HEK293 (cell line): ENCODE results near the gene C1orf21.

ENCODE experiments used
- ELK4 ChIP-seq: IDR thresholded peaks from 2 replicates; pipeline ENCODE4 v1.6.1; 2011; ENCODE audit warnings: mild to moderate bottlenecking, low read depth, low read length, borderline replicate concordance
- KLF10 ChIP-seq: fragments of 450-650 bp; IDR thresholded peaks from 2 replicates; pipeline ENCODE4 v1.5.1; 2018; ENCODE audit warnings: missing biosample characterization, mild to moderate bottlenecking, missing genetic modification characterization
- KLF16 ChIP-seq: fragments of 450-650 bp; formaldehyde crosslinking; IDR thresholded peaks from 2 replicates; pipeline ENCODE4 v1.5.1; 2017; ENCODE audit warnings: missing biosample characterization, missing genetic modification characterization
- MEIS1 ChIP-seq: sonication (generic); formaldehyde crosslinking; IDR thresholded peaks from 2 replicates; pipeline ENCODE4 v1.8.1; 2022; ENCODE audit warnings: missing genetic modification reagents, mild to moderate bottlenecking, borderline replicate concordance
- PBX3 ChIP-seq: sonication (generic); formaldehyde crosslinking; IDR thresholded peaks from 2 replicates; pipeline ENCODE4 v1.8.1; 2022; ENCODE audit warnings: mild to moderate bottlenecking, moderate library complexity, missing genetic modification reagents
- ZFHX2 ChIP-seq: fragments of 450-650 bp; formaldehyde crosslinking; conservative IDR thresholded peaks from 2 replicates; pipeline ENCODE4 v1.5.1; 2016; ENCODE audit warnings: missing biosample characterization, missing genetic modification characterization
- ZNF121 ChIP-seq: fragments of 450-650 bp; formaldehyde crosslinking; IDR thresholded peaks from 2 replicates; pipeline ENCODE4 v1.5.1; 2016; ENCODE audit warnings: missing biosample characterization, missing genetic modification characterization
- ZNF175 ChIP-seq: fragments of 450-650 bp; formaldehyde crosslinking; IDR thresholded peaks from 2 replicates; pipeline ENCODE4 v1.5.1; 2016; ENCODE audit warnings: missing biosample characterization, missing genetic modification characterization
- ZNF23 ChIP-seq: fragments of 450-650 bp; formaldehyde crosslinking; IDR thresholded peaks from 2 replicates; pipeline ENCODE4 v1.5.1; 2016; ENCODE audit warnings: missing biosample characterization, missing genetic modification characterization, borderline replicate concordance
- ZNF274 ChIP-seq, 2 experiments: fragments of 200-500 bp in 1 of 2; fragments of 450-650 bp in 1 of 2; sonication (Bioruptor generic) in 1 of 2; formaldehyde crosslinking in 1 of 2; IDR thresholded peaks; 2 replicates each; pipeline versions ENCODE4 v1.5.1 to v1.6.1; 2014 to 2016; ENCODE audit warnings: borderline replicate concordance in 1 of 2, inconsistent platforms in 1 of 2, low read length in 1 of 2, missing biosample characterization in 1 of 2, missing genetic modification characterization in 1 of 2
- ZNF335 ChIP-seq: fragments of 450-650 bp; formaldehyde crosslinking; conservative IDR thresholded peaks from 2 replicates; pipeline ENCODE4 v1.5.1; 2016; ENCODE audit warnings: missing biosample characterization, missing genetic modification characterization
- ZNF350 ChIP-seq: fragments of 450-650 bp; formaldehyde crosslinking; IDR thresholded peaks from 2 replicates; pipeline ENCODE4 v1.5.0; 2017; ENCODE audit warnings: missing biosample characterization, mild to moderate bottlenecking, missing genetic modification characterization
- TF ChIP-seq, protein P1 (sequence below): fragments of 450-650 bp; formaldehyde crosslinking; IDR thresholded peaks from 2 replicates; pipeline ENCODE4 v1.5.1; 2016; ENCODE audit warnings: missing biosample characterization, missing genetic modification characterization
- TF ChIP-seq, protein P2 (sequence below): fragments of 450-650 bp; formaldehyde crosslinking; conservative IDR thresholded peaks from 2 replicates; pipeline ENCODE4 v1.5.1; 2016; ENCODE audit warnings: low read depth, missing biosample characterization, missing genetic modification characterization

DNA sequence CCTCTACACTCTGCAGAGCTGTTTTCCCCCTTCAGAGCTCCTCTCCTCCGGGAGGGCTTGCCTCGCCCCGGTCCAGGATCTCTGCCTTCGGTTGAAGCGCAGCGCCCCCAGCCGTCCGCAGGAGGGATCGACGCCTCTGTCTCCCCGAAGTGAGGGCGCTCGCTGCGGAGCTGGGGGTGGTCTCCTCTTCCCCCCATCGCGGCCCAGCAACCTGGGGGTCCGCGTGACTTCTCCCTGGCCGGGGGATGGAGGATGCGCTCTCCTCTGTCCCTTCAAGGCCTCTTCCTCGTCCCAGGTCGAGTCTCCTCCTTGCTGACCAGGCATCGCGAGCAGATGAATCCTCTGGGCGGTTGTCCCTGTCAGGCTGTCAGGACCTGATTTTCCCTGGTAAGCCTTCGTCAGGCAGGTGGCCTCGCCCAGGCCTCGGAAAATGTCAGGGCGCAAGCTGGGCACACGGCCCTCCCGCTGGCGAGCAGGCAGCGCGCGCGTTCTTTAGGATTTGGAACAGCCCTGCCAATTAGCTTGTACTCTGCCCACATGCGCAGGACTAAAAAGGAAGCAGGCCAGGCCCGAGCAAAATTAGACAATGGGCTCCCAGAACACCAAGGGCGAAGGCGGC, 277.3 kb downstream of the C1orf21 start:
- TF ChIP-seq, protein P1, sequence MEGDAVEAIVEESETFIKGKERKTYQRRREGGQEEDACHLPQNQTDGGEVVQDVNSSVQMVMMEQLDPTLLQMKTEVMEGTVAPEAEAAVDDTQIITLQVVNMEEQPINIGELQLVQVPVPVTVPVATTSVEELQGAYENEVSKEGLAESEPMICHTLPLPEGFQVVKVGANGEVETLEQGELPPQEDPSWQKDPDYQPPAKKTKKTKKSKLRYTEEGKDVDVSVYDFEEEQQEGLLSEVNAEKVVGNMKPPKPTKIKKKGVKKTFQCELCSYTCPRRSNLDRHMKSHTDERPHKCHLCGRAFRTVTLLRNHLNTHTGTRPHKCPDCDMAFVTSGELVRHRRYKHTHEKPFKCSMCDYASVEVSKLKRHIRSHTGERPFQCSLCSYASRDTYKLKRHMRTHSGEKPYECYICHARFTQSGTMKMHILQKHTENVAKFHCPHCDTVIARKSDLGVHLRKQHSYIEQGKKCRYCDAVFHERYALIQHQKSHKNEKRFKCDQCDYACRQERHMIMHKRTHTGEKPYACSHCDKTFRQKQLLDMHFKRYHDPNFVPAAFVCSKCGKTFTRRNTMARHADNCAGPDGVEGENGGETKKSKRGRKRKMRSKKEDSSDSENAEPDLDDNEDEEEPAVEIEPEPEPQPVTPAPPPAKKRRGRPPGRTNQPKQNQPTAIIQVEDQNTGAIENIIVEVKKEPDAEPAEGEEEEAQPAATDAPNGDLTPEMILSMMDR (tag by site-specific recombination), result peak; percentile 83
- no peak for TF ChIP-seq KLF16
- TF ChIP-seq, protein P2, sequence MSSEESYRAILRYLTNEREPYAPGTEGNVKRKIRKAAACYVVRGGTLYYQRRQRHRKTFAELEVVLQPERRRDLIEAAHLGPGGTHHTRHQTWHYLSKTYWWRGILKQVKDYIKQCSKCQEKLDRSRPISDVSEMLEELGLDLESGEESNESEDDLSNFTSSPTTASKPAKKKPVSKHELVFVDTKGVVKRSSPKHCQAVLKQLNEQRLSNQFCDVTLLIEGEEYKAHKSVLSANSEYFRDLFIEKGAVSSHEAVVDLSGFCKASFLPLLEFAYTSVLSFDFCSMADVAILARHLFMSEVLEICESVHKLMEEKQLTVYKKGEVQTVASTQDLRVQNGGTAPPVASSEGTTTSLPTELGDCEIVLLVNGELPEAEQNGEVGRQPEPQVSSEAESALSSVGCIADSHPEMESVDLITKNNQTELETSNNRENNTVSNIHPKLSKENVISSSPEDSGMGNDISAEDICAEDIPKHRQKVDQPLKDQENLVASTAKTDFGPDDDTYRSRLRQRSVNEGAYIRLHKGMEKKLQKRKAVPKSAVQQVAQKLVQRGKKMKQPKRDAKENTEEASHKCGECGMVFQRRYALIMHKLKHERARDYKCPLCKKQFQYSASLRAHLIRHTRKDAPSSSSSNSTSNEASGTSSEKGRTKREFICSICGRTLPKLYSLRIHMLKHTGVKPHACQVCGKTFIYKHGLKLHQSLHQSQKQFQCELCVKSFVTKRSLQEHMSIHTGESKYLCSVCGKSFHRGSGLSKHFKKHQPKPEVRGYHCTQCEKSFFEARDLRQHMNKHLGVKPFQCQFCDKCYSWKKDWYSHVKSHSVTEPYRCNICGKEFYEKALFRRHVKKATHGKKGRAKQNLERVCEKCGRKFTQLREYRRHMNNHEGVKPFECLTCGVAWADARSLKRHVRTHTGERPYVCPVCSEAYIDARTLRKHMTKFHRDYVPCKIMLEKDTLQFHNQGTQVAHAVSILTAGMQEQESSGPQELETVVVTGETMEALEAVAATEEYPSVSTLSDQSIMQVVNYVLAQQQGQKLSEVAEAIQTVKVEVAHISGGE (tag by site-specific recombination), result no peak
- TF ChIP-seq ZNF121 (tag by site-specific recombination), result no peak
- TF ChIP-seq ZNF350 (tag by site-specific recombination), result no peak
- TF ChIP-seq PBX3, result no peak
- no peak for TF ChIP-seq ZNF274 (IDR thresholded peaks at IDR 0.05; ENCODE audit: low read length)
- no peak for TF ChIP-seq ZNF274 (tag by site-specific recombination; IDR thresholded peaks at IDR 0.05; ENCODE audit: borderline replicate concordance)
- no peak for TF ChIP-seq ELK4
- no peak for TF ChIP-seq ZNF175 (tag by site-specific recombination)
- TF ChIP-seq ZNF23 (tag by site-specific recombination), result no peak
- TF ChIP-seq ZFHX2 (tag by site-specific recombination), result no peak
- no peak for TF ChIP-seq MEIS1 (CRISPR knock-in tag)
- no peak for TF ChIP-seq ZNF335 (tag by site-specific recombination)
- TF ChIP-seq KLF10 (tag by site-specific recombination), result no peak
